ENCODE data around the gene CMSS1.

Gene CMSS1

DNA sequence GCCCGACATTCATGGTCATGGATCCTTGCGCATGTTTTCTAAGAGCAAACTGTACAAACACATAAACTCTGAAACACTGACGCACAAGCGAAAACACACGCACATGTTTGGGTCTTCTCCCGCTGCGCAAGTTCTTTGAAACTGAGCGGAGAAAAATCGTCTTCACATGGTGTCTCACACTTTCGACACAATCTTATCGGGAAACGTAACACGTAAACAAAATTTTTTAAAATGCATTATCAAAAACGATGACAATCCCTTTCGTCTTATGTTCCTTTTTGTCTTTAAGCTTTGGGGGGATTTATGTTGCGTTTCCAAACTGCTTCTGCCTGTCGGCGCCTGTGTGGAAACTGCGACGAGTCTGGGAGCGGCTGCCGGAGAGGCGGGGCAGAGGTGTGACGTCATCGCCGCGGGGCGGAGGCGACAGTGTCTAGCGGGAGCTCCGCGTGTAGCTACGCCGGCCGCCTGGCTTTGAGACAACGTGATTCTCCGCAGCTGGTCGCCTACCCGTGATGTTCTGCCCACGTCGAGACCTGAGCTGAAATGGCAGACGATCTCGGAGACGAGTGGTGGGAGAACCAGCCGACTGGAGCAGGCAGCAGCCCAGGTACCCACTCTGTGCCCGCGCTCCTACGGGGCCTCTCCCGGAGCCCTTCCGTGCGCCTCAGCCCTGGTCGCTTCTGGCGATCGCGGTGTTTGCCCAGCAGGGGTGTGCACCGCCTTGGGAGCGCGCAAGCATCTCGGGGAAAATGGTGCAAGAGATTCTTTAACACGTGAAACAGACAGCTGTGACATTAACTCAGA lies at the start of gene CMSS1:
Gene CMSS1 (plus strand): TSS at position 426 of the 804 bp plus-strand sequence.
- DNase-seq = peak; percentile 95 to 98 (median 98)

DNA sequence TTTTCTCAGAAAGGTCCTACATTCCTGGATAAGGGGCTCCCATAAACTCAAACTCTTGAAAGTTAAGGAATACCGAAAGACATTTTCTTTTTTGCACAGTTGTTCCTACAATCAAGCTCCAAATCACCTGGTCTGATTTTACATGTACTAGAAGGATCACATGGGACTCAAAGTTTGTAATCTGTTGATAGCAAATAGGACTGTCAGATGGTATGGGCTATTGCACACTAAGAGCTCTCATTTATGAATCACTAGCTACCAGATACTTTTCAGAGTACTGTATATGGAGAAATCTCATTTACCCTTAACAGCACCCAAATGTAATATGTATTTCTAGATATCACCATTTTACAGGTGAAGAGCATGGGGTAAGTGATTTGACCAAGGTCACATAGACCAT lies 49.5 kb upstream of the CMSS1 start:
- DNase-seq = no peak

DNA sequence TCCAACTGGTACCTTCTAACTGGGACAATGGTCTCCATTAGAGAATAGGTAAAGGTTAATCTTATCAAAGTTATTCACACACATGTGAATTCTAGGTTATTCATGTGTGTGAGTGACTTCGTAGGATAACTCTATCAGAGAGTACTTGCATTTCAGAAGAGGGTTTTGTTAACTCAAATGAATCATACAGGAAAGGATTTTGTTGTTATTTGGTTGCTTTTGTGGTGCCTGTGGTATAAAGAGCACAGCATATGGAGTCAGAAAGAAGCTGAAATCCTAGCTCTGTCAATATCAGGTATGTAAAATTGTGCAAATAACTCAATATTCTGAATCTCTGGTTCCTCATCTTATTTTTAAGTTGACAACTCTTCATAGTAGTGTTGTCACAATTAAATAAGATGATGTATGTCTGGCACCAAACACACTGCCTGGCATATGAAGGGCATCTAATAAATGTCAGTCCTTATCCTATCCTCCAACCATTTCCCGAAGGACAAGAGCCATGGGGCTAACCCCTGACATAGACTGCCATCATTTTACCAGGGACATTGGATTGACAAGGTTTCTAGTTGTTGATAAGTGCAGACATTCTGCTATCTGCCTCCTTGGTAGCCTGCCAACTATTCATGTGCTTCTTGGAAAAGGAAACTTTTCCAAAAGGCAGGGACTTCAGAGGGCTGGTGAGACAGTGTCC lies 48.7 kb upstream of the CMSS1 start:
- no peak for DNase-seq

DNA sequence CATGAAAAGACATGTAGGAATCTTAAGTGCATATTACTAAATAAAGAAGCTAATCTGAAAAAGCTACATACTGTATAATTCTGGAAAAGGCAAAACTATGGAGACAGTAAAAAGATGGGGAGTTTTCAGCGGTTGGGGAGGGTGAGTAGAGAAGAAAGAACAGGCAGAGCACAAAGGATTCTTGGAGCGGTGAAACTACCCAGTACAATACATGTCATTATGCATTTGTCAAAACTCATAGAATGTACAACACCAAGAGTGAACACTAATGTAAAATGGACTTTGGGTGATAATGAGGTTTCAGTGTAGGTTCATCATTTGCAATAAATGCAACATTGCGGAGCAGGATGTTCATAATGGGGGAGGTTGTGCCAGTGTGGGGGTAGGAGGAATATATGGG lies 45.5 kb upstream of the CMSS1 start:
- no peak for DNase-seq

DNA sequence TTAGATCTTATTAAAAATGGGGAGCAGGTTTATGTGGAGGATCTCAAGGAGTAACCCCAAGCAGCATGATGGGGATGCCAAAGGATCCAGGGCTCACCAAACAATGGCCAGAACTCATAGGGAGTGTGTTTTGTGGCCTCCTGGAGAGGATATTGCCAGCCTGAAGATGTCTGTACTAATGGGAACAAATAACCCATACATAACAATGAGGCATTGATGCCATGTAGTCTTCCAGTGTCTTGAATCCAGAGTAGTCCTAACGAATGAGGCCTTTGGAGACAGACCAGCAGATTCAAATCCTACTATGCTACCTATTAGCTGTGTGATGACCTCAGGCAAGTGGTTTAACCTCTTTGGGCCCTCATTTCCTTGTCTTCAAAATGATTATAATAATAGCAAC lies 45.0 kb upstream of the CMSS1 start:
- DNase-seq = no peak

DNA sequence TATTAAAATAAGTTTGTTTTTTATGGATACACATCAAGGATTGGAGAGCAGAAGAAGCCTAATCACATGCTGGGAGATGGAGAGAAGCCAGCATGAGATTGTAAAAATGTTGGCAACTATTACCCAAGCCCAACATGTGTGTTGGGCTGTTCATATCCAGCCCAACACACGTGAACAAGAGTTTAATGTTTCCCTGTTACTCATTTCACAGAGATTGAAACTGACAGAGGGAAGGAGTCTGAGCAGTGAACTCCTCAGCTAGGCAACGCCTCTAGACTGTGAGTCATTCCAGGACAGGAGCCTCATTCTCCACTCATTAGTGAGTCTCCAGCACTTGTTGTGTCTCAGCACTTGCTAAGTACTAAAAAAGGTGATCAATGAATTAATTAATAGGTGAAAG lies 43.2 kb upstream of the CMSS1 start:
- no peak for DNase-seq

DNA sequence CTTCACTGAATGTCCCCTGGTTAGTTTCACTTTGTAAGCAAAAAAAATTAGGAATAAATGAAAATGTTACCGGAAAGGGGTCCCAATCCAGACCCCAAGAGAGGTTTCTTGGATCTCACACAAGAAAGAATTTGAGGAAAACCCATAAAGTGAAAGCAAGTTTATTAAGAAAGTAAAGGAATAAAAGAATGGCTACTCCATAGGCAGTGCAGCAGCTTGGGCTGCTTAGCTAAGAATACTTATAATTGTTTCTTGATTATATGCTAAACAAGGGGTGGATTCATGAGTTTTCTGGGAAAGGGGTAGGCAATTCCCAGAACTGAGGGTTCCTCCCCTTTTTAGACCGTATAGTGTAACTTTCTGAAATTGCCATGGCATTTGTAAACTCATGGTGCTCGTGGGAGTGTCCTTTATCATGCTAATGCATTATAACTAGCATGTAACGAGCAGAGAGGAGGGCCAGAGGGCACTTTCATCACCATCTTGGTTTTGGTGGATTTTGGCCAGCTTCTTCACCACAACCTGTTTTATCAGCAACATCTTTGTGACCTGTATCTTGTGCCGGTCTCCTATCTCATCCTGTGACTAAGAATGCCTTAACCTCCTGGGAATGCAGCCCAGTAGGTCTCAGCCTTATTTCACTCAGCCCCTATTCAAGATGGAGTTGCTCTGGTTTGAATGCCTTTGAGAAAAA lies 41.0 kb upstream of the CMSS1 start:
- DNase-seq = no peak

DNA sequence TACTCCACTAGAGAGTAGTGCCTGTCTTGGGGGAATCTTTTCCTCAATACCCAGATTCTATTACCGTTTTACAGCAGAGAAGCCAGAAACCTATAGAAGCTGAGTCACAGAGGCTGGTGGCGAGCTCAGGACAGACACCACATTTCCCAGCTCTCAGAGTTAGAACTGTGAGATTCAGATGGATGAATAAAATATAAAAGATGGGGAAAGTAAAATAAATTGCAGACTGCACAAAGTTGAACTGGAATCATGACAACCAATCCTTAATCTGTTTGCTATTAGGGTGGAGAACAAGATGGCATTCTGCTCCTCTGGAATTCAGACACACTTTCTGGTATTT lies 40.5 kb upstream of the CMSS1 start:
- no peak for DNase-seq

DNA sequence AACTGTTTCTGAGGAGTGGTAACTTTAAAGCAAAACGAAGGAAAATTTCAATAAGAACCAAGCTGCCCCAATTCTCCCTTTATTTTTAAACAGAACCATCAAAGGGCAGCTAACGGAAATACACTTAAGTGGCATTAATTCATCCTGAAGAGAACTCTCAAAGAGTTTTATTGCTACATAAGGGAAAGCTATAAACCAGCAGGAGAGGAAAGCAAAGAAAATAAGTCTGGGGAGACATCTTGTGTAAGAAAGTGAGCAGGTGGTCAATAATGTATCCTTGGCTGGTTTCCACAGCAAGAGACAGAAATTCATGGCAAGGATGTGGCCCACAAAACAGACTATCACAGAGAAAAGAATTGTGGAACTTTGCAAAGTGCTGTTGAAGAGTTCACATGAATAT lies 40.0 kb upstream of the CMSS1 start:
- DNase-seq = no peak

DNA sequence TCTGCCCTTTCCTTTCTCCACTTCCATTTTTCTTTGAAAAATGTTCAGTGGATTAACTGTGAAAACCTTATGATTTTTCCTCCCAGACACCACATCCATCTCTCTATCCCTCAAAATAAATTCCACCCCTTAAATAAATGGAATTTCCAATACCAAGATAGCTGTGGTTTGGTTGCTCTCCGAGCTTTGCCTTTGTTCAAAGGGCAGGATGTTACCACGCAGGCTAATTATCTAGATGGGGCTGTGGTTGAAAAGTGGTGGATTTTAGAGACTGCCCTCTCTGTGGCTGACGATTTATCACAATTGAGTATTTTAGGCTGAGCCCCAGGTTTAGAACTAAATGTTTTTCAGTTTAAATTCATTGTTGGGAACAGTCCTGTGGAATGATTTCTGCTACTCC lies 36.9 kb upstream of the CMSS1 start:
- DNase-seq = no peak

DNA sequence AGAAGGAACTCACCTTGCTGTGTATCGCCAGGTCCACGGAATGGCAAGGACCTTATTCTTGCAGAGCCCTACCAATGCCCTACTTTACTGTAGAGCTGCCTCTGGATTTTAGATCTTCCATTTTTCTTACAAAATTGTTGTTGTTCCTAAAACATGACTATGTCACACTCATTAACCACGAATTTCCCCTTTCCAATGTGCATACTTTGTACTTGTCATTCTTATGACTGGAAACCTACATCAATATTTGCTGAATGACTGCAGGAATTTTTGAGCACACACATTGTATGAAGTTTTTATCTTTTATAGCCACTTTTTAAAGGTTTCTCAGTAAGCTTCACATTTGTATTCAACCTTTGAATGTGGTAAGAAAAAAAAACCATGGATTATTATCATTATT lies 35.9 kb upstream of the CMSS1 start:
- DNase-seq = no peak

DNA sequence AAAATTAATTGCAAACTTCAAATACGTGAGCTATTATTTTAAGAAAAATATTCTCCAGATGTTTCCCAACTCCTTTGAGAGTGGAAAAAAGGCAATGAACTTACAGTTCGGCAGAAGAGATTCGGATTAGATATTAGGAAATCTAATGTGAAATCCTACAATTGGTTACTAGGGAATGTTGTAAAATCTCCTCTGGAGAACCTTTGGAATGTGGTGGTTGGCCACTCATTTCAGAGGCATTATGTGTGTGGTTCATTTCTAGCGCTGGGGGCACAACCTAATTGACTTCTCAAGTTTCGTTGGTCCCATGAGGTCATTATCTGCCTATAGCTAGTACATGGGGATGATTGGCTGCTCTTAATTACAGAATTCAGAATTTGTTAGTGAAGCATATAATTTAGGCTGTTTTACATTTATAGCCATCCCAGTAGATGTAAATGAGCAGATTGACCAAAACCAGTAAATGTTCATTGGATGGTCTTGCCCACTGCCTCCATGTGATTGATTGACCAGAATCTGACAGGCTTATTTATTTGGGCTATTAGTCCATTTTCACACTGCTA lies 34.6 kb upstream of the CMSS1 start:
- no peak for DNase-seq

DNA sequence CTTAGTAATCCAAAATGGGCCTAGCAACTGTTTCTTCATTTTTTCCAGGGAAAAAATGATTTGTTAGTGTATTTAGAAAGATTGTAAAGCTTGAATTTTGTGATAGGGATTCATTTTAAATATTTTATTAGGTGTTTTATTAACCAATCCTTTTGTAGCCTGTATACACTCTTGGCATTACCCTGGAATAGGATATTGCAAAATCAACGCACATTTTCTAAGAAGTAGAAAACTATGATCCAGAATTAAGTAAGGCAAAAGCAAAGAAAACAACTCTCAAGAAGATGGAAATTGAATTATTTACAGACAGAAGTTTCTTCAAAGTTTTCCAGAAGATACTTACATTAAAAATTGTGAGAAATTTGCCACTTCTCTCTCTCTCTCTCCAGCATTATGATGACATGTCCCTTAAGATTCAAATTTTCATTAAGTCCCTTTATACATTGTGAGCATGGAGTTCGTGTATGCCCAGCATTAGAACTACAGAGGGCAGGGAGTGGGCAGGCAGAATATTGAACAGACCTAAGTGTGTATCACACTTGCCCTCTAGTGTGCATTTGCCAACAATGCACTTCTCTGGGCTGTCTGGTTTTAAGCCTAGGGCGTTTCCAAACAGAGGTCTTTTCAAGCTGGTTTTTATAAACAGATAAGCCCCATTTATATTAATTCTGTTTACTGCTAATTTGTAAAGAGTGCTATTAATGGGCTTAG lies 28.5 kb upstream of the CMSS1 start:
- DNase-seq = peak; percentile 21 to 25 (median 21)

DNA sequence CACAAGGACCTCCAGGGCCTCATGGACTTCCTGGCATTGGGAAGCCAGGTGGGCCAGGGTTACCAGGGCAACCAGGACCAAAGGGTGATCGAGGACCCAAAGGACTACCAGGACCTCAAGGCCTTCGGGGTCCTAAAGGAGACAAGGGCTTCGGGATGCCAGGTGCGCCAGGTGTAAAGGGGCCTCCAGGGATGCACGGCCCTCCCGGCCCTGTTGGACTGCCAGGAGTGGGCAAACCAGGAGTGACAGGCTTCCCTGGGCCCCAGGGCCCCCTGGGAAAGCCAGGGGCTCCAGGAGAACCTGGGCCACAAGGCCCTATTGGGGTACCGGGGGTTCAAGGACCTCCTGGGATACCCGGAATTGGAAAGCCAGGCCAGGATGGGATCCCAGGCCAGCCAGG lies 23.2 kb upstream of the CMSS1 start:
- DNase-seq = no peak

DNA sequence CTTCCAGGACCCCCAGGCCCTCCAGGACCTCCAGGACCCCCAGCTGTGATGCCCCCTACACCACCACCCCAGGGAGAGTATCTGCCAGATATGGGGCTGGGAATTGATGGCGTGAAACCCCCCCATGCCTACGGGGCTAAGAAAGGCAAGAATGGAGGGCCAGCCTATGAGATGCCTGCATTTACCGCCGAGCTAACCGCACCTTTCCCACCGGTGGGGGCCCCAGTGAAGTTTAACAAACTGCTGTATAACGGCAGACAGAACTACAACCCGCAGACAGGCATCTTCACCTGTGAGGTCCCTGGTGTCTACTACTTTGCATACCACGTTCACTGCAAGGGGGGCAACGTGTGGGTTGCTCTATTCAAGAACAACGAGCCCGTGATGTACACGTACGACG lies 22.1 kb upstream of the CMSS1 start:
- no peak for DNase-seq

DNA sequence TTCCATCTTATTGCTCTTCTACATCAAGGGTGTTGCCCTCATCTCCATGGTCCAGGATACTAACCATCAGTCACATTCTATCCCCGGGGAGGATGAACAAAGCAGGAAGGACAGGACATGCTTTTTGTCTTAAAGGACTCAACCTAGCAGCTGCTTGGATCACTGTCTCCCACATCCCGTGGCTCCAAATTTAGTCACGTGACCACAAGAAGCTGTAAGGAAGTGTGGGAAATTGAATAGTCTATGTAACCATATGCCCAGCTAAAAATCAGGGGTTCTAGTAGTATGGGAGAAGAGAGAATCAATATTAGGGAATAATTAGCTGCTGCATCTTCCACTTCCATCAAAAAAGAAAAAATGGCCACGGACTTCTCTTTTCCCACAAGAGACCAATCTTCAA lies 18.2 kb upstream of the CMSS1 start:
- DNase-seq = no peak

DNA sequence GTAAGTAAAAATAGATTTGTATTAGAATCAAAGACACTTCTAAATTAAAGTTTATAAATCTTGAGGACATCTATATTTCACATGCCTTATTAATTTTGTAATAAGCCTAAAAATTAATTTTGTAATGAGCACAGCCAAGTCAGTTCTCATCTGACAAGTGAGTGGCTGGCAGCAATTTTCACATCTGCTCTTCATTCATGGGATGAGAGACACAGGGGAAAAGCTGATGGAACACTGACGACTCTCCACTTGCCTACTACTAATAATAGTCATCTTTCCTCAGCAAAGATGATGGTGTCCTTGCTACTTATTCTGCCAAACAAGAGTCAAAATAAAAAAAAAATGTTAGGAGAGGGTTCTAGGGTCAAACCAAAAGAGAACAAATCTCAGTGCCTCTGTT lies 14.4 kb upstream of the CMSS1 start:
- DNase-seq = no peak

DNA sequence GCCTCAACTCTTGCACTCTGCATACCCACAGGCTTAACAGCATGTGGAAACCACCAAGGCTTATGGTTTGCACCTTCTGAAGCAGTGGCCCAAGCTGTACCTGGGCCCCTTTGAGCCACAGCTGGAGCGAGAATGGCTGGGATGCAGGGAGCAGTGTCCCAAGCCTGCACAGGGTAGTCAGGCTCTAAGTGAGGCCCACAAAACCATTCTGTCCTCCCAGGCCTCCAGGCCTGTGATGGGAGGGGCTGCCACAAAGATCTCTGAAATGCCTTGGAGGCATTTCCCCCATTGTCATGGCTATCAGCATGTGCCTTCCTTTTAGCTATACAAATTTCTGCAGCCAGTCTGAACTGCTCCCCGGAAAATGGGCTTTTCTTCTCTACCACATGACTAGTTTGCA lies 12.5 kb upstream of the CMSS1 start:
- DNase-seq = no peak

DNA sequence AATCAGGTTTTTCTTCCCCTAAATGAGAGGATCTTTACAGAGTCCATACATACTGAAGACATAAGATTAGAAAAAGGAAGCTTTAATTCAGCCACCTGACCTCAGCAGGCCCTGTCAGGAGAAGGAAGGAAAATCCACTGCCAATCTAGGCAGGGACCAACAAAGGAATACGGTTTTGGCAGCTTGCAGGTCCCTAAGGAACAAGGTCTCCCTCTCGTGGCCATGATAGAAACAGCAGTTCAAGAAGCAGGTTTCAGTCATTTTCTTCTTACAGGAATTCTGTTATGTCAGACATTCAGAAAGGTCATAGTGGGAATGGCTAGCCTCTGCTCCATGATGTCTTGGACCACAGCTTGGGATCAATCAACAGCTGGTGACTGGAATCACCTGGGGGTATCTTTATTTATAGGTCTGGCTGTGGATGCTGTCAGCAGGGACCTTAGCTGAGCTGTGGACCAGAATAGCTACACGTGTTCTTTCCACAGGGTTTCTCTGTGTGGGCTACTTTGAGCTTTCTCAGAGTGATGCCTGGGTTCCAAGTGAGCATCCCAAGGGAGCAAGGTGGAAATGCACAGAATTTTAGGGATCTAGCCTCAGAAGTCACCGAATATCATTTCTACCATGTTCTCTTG lies 9.4 kb upstream of the CMSS1 start:
- DNase-seq = peak; percentile 62 to 68 (median 67)

DNA sequence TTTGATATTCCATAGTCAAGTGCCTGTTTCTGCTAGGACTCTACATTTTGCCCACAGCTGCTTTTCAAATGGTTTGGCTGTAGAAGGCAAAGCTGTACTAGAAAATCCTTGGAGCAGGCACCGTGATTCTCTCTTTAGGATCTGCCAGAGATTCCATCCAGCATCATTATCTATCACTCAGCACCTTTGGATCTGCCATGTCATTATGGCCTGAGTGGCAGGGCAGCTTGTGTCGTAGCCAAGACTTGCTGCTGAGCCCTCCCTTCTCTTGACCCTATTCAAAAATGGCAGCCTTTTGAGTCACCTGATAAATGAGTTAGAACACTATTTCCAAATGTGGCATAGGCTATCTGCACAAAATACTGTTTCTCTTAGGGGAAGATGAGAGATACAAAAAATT lies 8.1 kb upstream of the CMSS1 start:
- DNase-seq = no peak

DNA sequence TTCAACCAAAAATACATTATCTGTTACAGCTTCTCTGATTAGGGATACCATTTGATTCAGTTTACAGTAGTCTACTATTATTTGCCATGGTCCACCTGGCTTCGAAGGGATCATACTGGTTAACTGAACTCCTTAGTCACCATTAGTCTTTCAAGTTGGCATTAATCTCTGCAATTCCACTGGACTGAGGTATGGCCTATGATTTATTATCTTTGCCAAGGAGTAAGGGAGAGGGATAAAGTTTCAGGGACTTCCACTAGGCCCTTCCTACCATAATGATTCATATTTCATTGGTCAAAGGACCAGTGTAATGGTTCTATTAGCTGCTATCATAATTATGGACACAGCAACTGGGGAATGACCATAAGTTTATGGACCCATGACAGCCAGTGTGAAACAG lies 7.3 kb upstream of the CMSS1 start:
- no peak for DNase-seq

DNA sequence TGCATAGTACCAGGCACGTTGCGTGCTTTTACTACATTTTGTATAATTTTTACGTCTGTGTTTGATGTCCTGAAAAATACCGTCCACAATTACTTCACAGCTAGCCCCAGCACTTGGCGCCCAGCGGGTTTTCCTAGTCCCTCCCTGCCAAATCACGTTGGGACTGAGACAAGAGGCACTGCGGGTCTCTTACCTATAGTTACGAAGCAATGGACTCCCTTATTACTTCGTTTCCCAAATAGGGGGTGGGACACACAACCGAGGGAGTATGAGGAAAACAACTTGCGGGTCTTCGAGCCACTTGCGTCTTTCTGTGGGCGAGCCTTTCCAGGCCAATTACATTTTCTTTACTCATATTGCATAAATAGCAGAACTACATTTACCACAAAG lies 620 bp upstream of the CMSS1 start:
- DNase-seq = peak in 1 of 3 donors; percentile 5

DNA sequence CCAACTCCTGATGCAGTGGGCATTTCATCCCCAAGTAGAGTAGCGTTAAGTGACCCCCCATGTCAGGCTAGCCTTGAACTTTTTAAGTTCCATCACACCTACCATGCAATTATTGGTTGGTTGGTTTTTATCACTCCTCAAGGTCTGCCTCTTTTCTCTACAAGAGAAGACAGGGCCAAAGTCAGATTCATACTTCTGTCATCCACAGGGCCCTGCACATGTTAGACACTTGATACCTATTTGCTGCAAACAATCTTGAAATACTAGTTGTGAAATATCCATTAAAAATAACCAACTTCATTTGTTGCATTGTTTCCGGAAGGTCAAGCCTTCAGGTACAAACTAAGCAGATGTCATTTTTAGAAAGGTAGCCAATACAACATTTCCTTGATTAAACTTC lies 1.2 kb downstream of the CMSS1 start:
- no peak for DNase-seq
